OCI-LY7 (cell line): ENCODE measurements around the gene ZNF764. TPM values are rescaled to one million over a fixed set of nuclear protein-coding genes. Genes with fewer than 3 reads are reported as not detected.

ENCODE experiments used
- BruUV-seq: library from RNA; stranded (reverse); fragments of 400-500 nt; replicated peaks from 2 replicates; lab custom pipeline; 2021; lab: Mats Ljungman, UMichigan
- CTCF ChIA-PET: fragments of 300-600 bp; sonication (Branson Sonifier 250); formaldehyde crosslinking; loops from one replicate; lab custom pipeline; 2022; ENCODE audit warnings: antibody characterized with exemption; ENCODE audit not compliant: unreplicated experiment; lab: Charles Lee
- POLR2A ChIA-PET: fragments of 300-600 bp; sonication (Branson Sonifier 250); formaldehyde crosslinking; loops from one replicate; lab custom pipeline; 2022; ENCODE audit warnings: antibody characterized with exemption; lab: Charles Lee
- DNase-seq: peaks from one replicate; pipeline ENCODE4 v3.0.0-alpha.2; 2015; ENCODE audit warnings: low spot score
- H2AFZ ChIP-seq: fragments of 200-600 bp; sonication (generic), shearing (Covaris generic); 2 replicates; pipeline ENCODE4 v1.6.1; 2014; ENCODE audit warnings: mild to moderate bottlenecking, antibody characterized with exemption, low read length, moderate library complexity
- H3K27ac ChIP-seq: fragments of 200-600 bp; sonication (generic); 2 replicates; pipeline ENCODE4 v1.5.1; 2014; ENCODE audit warnings: mixed run types, low read depth, mild to moderate bottlenecking, moderate library complexity, low read length, inconsistent platforms; ENCODE audit not compliant: poor library complexity, severe bottlenecking
- H3K36me3 ChIP-seq: fragments of 200-600 bp; sonication (generic); 2 replicates; pipeline ENCODE4 v1.6.1; 2014; ENCODE audit warnings: mild to moderate bottlenecking, antibody characterized with exemption, low read length, moderate library complexity, mixed read lengths; ENCODE audit not compliant: insufficient read depth
- H3K4me1 ChIP-seq: fragments of 200-600 bp; sonication (generic); 2 replicates; pipeline ENCODE4 v1.5.1; 2014; ENCODE audit warnings: mild to moderate bottlenecking, low read length; ENCODE audit not compliant: insufficient read depth, poor library complexity, severe bottlenecking
- H3K4me2 ChIP-seq: fragments of 200-600 bp; sonication (generic); 2 replicates; pipeline ENCODE4 v1.6.1; 2014; ENCODE audit warnings: mild to moderate bottlenecking, low read length
- H3K4me3 ChIP-seq: fragments of 200-600 bp; sonication (generic); 2 replicates; pipeline ENCODE4 v1.5.1; 2014; ENCODE audit warnings: mild to moderate bottlenecking, low read depth, low read length; ENCODE audit not compliant: poor library complexity, severe bottlenecking
- H3K79me2 ChIP-seq: fragments of 200-600 bp; sonication (generic); 2 replicates; pipeline ENCODE4 v1.6.1; 2016; ENCODE audit warnings: low read depth, mild to moderate bottlenecking, low read length, moderate library complexity, mixed read lengths; ENCODE audit not compliant: insufficient read depth
- H3K9me2 ChIP-seq: fragments of 200-600 bp; sonication (generic); 2 replicates; pipeline ENCODE4 v1.6.1; 2016; ENCODE audit warnings: mild to moderate bottlenecking, low read length, mixed read lengths; ENCODE audit not compliant: insufficient read depth
- H3K9me3 ChIP-seq: fragments of 200-600 bp; sonication (generic); 2 replicates; pipeline ENCODE4 v1.6.1; 2014; ENCODE audit warnings: mild to moderate bottlenecking, mixed run types, low read length, mixed read lengths
- H4K20me1 ChIP-seq: fragments of 200-600 bp; sonication (generic); 2 replicates; pipeline ENCODE4 v1.6.1; 2014; ENCODE audit warnings: mild to moderate bottlenecking, antibody characterized with exemption, low read length, moderate library complexity, mixed read lengths; ENCODE audit not compliant: insufficient read depth
- CTCF ChIP-seq: fragments of 200-600 bp; sonication (generic); conservative IDR thresholded peaks from 2 replicates; pipeline ENCODE4 v1.5.1; 2014; ENCODE audit warnings: mild to moderate bottlenecking, antibody characterized with exemption, low read length, moderate library complexity, mixed read lengths
- EZH2phosphoT487 ChIP-seq: fragments of 200-600 bp; sonication (generic); IDR thresholded peaks from 2 replicates; pipeline ENCODE4 v1.6.1; 2018; ENCODE audit warnings: low read depth, borderline replicate concordance, mild to moderate bottlenecking, mixed run types, antibody characterized with exemption, low read length, moderate library complexity, mixed read lengths
- intact Hi-C: fragments of 100-400 bp; cut with micrococcal nuclease; formaldehyde crosslinking; loops from one replicate; pipeline ENCODE4 v1.10.0; 2022; ENCODE audit not compliant: unreplicated experiment
- total RNA-seq, 2 experiments: library from RNA; depleted of rRNA in 1 of 2; stranded (reverse); fragments of >200 nt in 1 of 2; shearing (Covaris generic) in 1 of 2; gene quantifications; 2 replicates each; pipeline ENCODE4 v1.2.3, GENCODE V29; 2014 to 2022

The ZNF764 gene
- total RNA-seq, 2 experiments from 2014 or later = 12.8 to 14.6 TPM

- Histone ChIP-seq H3K27ac (no peak overlapping the region), H3K79me2 (no peaks in the 10 kb centered on the region), H3K4me2 (no peak overlapping the region), H3K36me3 (peaks cover 94% of the 10 kb centered on the region), H3K4me1 (no peaks in the 10 kb centered on the region), H4K20me1 (no peaks in the 10 kb centered on the region), H2AFZ (no peak overlapping the region), H3K4me3 (no peak overlapping the region), H3K9me3 (no peaks in the 10 kb centered on the region), H3K9me2 (no peaks in the 10 kb centered on the region)
- POLR2A ChIA-PET = no interaction called here
- no peak for TF ChIP-seq EZH2phosphoT487
- TF ChIP-seq CTCF = no peak
- intact Hi-C loops = no loop called here
- DNase-seq = no peak
- CTCF ChIA-PET = no interaction called here
- BruUV-seq = no TSS peak
Measured at GRCh38 chr16:30515275-30515674, 42.9 kb downstream of the ZNF764 start.

- CTCF ChIA-PET = no interaction called here
Measured at GRCh38 chr16:30511509-30511908, 46.7 kb downstream of the ZNF764 start.

More at GRCh38 chr16:30511509-30511908, 46.7 kb downstream of the ZNF764 start:
- TF ChIP-seq EZH2phosphoT487 = no peak
- no peak for TF ChIP-seq CTCF
- POLR2A ChIA-PET = no interaction called here
- Histone ChIP-seq H3K36me3 (peaks cover 87% of the 10 kb centered on the region), H2AFZ (no peak overlapping the region), H3K4me3 (no peak overlapping the region), H3K9me2 (no peaks in the 10 kb centered on the region), H3K79me2 (no peaks in the 10 kb centered on the region), H3K27ac (no peak overlapping the region), H3K9me3 (no peaks in the 10 kb centered on the region), H3K4me2 (no peak overlapping the region), H4K20me1 (no peaks in the 10 kb centered on the region), H3K4me1 (no peaks in the 10 kb centered on the region)
- intact Hi-C loops = no loop called here
- no TSS peak for BruUV-seq
- DNase-seq = no peak
